C1 segment of cervical spinal cord (tissue), 14 donors: ENCODE data around the gene COMMD6.
"Not testable (repeated sequence)": the region's sequence is repeated elsewhere in the genome, so short reads cannot be mapped to it uniquely, and the experiment has no call there.

Experiments
- DNase-seq, 14 donors: peaks; one replicate each; lab custom pipeline; 2025; lab: John Stamatoyannopoulos, UW

Gene COMMD6

GRCh38 chr13:75537401-75538365 is at the start of gene COMMD6:
Gene COMMD6, minus strand, starts transcription at chr13:75537841. Its CDS starts 36 bp downstream, at chr13:75537805.
- peak; percentile 4 to 85 (median 58) for DNase-seq

GRCh38 chr13:75585153-75585552 is 47.5 kb upstream of the COMMD6 start:
- no peak for DNase-seq

DNA sequence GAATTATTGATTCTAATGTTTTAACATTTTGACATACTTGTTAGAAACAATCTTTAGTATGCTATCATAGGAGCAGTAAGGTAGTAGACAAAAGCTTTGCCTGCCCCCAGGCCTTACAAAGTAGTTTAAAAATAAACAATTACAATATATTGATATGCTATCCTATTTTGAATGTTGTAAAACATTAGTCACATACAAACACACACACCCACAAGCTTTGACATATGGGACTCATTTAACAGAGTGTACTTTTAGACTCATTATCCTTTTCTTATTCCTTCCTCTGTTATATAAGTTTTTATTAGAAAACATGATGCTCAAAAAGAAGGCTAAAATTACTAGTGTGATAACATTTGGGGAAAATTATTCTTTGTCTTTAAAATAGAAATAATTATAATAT is 45.5 kb upstream of the COMMD6 start:
- no peak for DNase-seq

GRCh38 chr13:75581874-75582640 is 44.4 kb upstream of the COMMD6 start:
- no peak for DNase-seq

DNA sequence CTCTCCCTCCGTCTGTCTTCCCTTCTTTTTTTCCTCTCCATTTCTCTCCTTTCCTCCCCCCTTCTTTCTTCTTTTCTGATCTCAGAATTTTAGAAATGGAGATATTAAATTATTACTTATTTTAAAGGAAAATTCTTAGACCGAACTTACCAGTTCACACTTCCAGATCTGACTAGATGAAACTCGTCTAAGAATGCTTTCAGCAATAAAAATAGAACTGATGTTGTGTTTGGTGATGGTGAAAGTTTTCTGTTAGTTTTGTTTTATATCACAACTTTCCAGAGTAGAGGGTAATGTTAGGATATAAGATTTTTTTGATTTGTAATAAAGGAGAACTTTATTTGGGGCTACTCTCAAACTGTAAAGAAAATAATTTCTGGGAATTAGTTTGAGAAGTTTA is 41.9 kb upstream of the COMMD6 start:
- DNase-seq = no peak

DNA sequence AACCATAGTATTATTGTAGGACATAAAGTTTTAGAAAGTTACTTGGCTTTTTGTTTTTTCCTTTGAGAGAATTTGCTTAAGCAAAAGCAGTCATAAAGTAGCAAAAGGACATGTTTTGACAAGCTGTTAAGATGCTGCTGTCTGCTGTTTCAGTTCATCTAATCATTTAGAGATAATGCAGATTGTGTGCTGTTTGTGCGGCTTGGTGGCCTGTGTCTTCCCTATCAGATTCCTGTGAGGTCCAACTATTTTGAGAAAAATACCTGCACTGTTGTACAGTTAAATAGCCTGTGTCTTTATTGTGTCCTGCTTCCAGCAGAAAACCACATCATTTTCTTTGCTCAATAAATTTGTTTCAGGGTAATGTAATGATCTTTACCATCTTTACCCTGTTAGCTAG is 31.9 kb upstream of the COMMD6 start:
- no peak for DNase-seq

DNA sequence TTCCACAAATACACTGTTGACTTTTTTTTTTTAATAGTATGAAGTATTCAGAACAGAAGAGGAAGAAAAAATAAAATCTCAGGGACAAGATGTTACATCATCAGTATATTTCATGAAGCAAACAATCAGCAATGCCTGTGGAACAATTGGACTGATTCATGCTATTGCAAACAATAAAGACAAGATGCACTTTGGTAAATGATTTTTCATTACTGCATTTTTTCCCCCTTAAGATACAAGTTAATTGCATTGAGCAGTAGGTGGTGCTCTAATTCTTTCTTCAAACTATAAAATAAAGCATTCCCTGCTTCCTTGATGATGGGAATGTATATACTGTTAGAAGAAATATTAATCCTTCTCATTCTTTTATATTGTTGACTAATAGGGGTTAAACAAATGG is 29.0 kb upstream of the COMMD6 start:
- no peak for DNase-seq

DNA sequence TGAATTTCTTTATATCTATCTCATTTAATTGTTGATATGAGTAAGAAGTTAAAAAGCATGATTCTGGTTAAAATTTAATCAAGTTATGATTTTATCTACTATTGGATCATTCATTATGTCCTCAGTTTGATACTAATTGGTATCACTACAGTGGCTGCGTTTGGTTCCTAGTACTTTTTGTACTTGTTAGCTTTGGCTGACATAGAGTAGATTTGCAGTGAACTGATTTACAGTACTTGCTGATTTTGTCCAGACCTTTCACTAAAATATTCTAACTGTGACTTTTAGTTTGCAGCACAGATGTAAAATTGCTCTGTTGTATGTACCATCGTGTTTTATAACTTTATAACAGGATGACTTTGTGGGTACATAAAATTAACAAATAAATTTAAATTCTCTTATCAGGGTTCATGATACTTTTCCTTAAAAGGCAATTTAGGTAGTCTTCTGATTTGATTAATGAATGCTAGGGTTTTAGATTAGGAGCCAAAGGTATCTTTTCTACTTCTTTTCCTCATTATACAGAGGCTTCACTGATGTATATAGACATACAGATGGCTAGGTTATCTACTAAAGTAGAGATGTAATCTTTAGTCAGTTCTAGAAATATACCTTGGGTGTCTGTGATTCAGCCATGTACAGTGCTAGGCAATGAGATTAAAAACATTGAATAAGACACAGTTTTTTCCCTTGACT is 20.7 kb upstream of the COMMD6 start:
- no peak for DNase-seq

GRCh38 chr13:75556961-75557360 is 19.3 kb upstream of the COMMD6 start:
- DNase-seq = no peak

- DNase-seq = no peak
Observed at GRCh38 chr13:75555836-75556235, 18.2 kb upstream of the COMMD6 start.

GRCh38 chr13:75554981-75555380 is 17.3 kb upstream of the COMMD6 start:
- no peak for DNase-seq

DNA sequence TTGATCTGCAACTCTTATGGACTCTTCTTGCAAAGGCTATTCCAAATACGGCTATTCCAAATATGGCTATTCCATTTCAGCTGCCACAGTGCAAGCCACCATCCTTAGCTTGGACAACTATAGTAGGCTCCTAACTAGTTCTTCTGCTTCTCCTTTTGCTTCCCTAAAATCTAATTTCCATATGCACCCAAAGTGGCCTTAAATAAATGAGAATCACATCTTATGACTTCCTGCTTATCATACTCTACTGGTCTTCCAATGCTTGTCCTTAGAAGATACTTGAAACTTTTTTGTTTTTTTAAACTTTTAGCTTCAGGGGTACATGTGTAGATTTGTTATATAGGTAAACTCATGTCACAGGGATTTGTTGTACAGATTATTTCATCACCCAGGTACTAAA is 16.8 kb upstream of the COMMD6 start:
- DNase-seq = no peak

- DNase-seq = no peak
Observed at GRCh38 chr13:75550159-75550567, 12.5 kb upstream of the COMMD6 start.

GRCh38 chr13:75549262-75550158 is 11.9 kb upstream of the COMMD6 start, which contains the start of gene UCHL3:
Gene UCHL3, plus strand, starts transcription at chr13:75549791. Its CDS starts 30 bp downstream, at chr13:75549821.
- DNase-seq = peak; percentile 78 to 98 (median 94)

DNA sequence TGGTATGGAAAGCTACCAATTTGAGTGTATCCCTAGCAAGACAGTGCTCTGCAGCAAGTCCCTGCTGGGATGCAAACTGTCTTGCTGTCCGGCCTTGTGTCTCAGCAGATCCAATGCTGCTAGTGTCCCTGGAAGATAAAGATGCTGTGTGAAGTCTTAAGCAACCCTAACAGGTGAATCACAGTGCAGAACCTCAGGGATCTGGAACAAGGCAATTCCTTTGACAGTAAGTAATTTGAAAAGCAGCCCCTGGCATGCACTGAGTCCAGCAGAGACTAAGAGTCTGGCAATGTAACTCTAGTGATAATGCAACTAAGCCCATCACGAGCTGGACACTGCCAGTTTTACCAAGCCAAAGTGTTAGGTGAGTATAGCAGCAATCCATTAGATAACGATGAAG is 10.3 kb upstream of the COMMD6 start:
- peak in 1 of 14 donors; percentile 9 for DNase-seq

- not testable (repeated sequence) for DNase-seq
Observed at GRCh38 chr13:75545386-75545785, 7.7 kb upstream of the COMMD6 start.

- DNase-seq = no peak
Observed at GRCh38 chr13:75544681-75545330, 7.2 kb upstream of the COMMD6 start.

GRCh38 chr13:75541961-75542360 is 4.3 kb upstream of the COMMD6 start:
- no peak for DNase-seq

GRCh38 chr13:75541287-75541686 is 3.6 kb upstream of the COMMD6 start:
- DNase-seq = peak in 1 of 14 donors; percentile 21

GRCh38 chr13:75533861-75534260 is 3.8 kb downstream of the COMMD6 start:
- DNase-seq = no peak
